Stomach (tissue), 4 donors: Measurements from ENCODE around the gene BEST2.
A peak's percentile ranks its signal among the peaks of the same experiment; 100 is the strongest.

Experiments used
- CTCF ChIP-seq, 7 experiments: fragments of 450-650 bp in 4 of 7; fragments of 200-600 bp in 3 of 7; sonication (generic) in 3 of 7; IDR thresholded peaks; one replicate each; pipeline ENCODE4 v1.5.1; 2016 to 2019; ENCODE audit warnings: antibody characterized with exemption in 7 of 7, control low read depth in 2 of 7, mild to moderate bottlenecking in 1 of 7
- POLR2A ChIP-seq, 4 donors: fragments of 450-650 bp; IDR thresholded peaks; one replicate each; pipeline ENCODE4 v1.6.1; 2016; ENCODE audit warnings: antibody characterized with exemption in 4 of 4, control low read depth in 2 of 4, mild to moderate bottlenecking in 1 of 4, moderate library complexity in 1 of 4
- POLR2AphosphoS5 ChIP-seq, 3 donors: sonication (generic); formaldehyde crosslinking; IDR thresholded peaks; one replicate each; pipeline ENCODE4 v1.6.1; 2016; ENCODE audit warnings: antibody characterized with exemption in 3 of 3

GRCh38 chr19:12736995-12737834 lies 14.4 kb upstream of the BEST2 start, which contains the start of gene GET3:
- TF ChIP-seq POLR2A (IDR thresholded peaks at IDR 0.05) (no peak), CTCF (IDR thresholded peaks at IDR 0.05) (peak in 1 of 7 experiments; percentile 31), POLR2AphosphoS5 (IDR thresholded peaks at IDR 0.05) (peak; percentile 40 to 78 (median 43))
